ENCODE results near the gene FOXC1. TPM values are rescaled to one million over a fixed set of nuclear protein-coding genes. Genes with fewer than 3 reads are reported as not detected.

Gene FOXC1
- total RNA-seq, 4 donors from 2014 or later, result 7.1 to 39.2 (median 27.5) TPM

DNA sequence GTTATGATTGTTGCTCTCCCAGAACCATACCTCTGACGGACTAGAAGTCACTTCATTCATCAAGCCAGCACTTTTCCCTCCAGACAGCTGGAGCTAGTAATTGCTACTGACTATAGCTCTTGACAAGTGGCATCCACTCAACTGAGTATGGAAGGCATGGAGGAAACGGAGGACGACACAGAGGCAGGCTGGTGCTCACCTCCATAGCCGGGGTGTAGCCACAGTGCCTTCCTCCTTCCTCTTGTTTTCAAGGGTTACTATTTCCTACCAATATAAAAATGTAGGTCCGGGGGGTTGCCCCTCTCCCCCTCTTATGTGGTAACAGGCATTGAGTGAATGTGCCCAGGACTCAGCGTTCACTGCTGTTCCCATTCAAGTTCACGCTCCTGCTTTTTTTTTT, 23.5 kb upstream of the FOXC1 start:
- no peak for TF ChIP-seq POLR2A (IDR thresholded peaks at IDR 0.05)
- TF ChIP-seq, protein P1, sequence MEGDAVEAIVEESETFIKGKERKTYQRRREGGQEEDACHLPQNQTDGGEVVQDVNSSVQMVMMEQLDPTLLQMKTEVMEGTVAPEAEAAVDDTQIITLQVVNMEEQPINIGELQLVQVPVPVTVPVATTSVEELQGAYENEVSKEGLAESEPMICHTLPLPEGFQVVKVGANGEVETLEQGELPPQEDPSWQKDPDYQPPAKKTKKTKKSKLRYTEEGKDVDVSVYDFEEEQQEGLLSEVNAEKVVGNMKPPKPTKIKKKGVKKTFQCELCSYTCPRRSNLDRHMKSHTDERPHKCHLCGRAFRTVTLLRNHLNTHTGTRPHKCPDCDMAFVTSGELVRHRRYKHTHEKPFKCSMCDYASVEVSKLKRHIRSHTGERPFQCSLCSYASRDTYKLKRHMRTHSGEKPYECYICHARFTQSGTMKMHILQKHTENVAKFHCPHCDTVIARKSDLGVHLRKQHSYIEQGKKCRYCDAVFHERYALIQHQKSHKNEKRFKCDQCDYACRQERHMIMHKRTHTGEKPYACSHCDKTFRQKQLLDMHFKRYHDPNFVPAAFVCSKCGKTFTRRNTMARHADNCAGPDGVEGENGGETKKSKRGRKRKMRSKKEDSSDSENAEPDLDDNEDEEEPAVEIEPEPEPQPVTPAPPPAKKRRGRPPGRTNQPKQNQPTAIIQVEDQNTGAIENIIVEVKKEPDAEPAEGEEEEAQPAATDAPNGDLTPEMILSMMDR (IDR thresholded peaks at IDR 0.05), result no peak
- H3K4me3 ChIP-seq (ENCODE audit: low read depth, poor library complexity, severe bottlenecking), result no peak overlapping the region
- intact Hi-C loops (cut with DNase I; ENCODE audit: low total_unique reads), result no loop called here
- WGBS, 2 donors, result 88 to 93% methylated on average over 7 of the region's 7 CpGs
- DNase-seq (ENCODE audit: low spot score in 2 of 2), result no peak

DNA sequence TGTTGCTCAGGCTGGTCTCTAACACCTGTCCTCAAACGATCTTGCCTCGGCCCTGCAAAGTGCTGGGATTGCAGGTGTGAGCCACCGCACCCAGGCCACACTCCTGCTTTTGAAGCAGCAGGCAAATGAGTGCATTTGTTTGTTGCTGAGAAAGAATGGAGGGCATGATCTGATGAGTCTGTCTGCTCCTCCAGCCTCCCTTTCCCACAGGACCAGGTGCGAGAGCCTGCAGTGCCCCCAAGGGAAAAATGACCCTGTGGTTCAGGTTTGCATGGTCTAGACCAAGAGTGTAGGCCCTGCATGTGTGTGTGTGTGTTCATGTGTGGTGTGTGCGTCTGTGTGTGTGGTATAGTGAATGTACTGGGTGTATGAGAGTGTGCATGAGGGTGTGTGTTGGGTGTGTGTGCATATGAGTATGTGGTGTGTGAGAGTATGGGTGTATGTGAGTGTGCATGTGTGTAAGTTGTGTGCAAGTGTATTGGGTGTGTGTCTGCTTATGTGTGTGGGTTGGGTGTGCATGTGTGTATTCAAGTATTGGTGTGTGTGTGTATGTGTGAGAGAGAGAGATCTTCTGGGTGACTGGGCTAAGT, 22.8 kb upstream of the FOXC1 start:
- DNase-seq (ENCODE audit: low spot score in 2 of 2), result peak in 1 of 2 donors; percentile 42
- intact Hi-C loops (cut with DNase I; ENCODE audit: low total_unique reads), result no loop called here
- TF ChIP-seq, protein P1 (IDR thresholded peaks at IDR 0.05), result peak in 1 of 3 donors; percentile 12
- no peak for TF ChIP-seq POLR2A (IDR thresholded peaks at IDR 0.05)
- WGBS, 2 donors, result 69 to 71% methylated on average over 5 of the region's 5 CpGs
- H3K4me3 ChIP-seq (ENCODE audit: low read depth, poor library complexity, severe bottlenecking), result no peak overlapping the region

DNA sequence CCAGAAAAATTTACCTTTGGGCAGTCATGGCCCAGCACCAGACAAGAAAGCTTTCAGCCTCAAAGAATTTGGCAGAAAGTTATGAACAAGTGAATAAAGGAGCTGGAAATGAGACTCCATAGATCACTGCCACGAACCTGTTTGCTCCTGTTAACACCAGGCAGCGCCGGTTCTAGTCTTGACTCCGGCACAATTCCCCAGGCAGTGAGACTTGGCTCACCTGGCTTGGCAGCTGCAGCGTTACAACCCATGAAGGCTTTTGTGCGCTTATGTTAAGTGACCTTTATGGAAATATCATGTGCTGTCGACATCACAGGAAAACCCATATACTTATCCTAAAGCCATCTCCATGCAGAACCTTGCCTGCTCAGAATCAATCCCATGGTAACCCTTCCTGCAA, 22.2 kb upstream of the FOXC1 start:
- intact Hi-C loops (cut with DNase I; ENCODE audit: low total_unique reads), result no loop called here
- 63 to 70% methylated on average over 7 of the region's 7 CpGs for WGBS, 2 donors
- TF ChIP-seq, protein P1 (IDR thresholded peaks at IDR 0.05), result no peak
- TF ChIP-seq POLR2A (IDR thresholded peaks at IDR 0.05), result no peak
- H3K4me3 ChIP-seq (ENCODE audit: low read depth, poor library complexity, severe bottlenecking), result no peak overlapping the region
- peak in 1 of 2 donors; percentile 84 for DNase-seq (ENCODE audit: low spot score in 2 of 2)

DNA sequence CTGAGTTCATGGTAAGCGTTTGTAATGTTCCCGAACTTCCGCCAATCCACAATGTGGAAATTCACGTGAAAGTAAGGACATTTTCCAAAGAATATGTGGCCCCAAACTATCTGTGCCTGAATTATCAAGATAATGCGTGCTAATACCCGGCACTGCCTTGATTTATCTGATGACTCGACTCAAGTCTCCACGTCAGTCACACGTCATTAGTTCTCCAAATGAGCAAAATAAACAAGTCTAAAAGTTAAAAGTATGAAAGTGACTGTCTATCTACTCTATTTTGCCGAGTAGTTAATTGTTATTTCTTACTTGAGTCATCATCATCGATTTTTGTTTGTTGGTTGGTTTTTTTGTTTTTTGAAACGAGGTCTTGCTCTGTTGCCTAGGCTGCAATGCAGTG, 21.7 kb upstream of the FOXC1 start:
- peak in 1 of 2 donors; percentile 10 for DNase-seq (ENCODE audit: low spot score in 2 of 2)

DNA sequence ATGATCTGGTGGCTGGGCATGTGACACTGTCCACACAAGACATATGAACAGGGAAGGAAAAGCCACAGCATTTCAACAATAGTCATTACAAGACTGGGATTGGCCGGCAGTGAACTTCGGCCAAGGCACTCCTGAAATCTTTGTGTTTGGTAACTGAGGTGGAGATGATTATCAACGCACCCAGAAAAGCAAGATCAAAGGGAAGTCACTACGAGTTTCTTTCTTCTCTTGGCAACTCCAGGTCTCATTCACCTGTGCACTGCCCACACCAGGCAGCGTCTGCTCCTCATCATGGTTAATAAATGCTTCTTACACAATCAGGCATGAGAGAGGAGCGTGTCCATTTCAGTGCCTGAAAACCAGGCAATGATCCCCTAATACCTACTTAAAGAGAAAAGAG, 20.5 kb upstream of the FOXC1 start:
- intact Hi-C loops (cut with DNase I; ENCODE audit: low total_unique reads), result no loop called here
- no peak for DNase-seq (ENCODE audit: low spot score in 2 of 2)
- 70 to 74% methylated on average over 6 of the region's 6 CpGs for WGBS, 2 donors
- no peak for TF ChIP-seq POLR2A (IDR thresholded peaks at IDR 0.05)
- TF ChIP-seq, protein P1 (IDR thresholded peaks at IDR 0.05), result no peak
- no peak overlapping the region for H3K4me3 ChIP-seq (ENCODE audit: low read depth, poor library complexity, severe bottlenecking)

More for the DNA sequence above, 21.7 kb upstream of the FOXC1 start:
- TF ChIP-seq, protein P1 (IDR thresholded peaks at IDR 0.05), result no peak
- TF ChIP-seq POLR2A (IDR thresholded peaks at IDR 0.05), result no peak
- intact Hi-C loops (cut with DNase I; ENCODE audit: low total_unique reads), result no loop called here
- no peak overlapping the region for H3K4me3 ChIP-seq (ENCODE audit: low read depth, poor library complexity, severe bottlenecking)
- WGBS, 2 donors, result 57 to 58% methylated on average over 12 of the region's 12 CpGs

DNA sequence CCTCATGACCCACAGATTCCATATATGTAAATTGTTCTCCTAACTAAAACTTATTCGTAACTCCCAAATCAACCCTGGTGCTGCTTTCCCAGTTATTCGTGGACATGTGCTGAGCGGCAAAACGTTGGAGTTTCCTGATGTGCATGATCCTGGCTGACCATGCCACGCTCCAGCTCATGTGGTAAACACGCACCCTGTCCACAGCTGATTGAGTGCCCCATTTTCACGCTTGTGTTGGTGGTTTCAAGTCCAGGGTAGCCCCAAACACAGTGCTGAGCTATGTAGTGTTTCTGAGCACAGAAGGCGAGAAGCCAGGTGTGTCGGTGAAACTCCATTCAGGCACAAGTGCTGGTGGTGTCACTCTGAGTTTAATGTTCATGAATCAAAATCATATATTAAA, 19.1 kb upstream of the FOXC1 start:
- WGBS, 2 donors, result 90 to 91% methylated on average over 9 of the region's 9 CpGs
- intact Hi-C loops (cut with DNase I; ENCODE audit: low total_unique reads), result no loop called here
- no peak overlapping the region for H3K4me3 ChIP-seq (ENCODE audit: low read depth, poor library complexity, severe bottlenecking)
- TF ChIP-seq, protein P1 (IDR thresholded peaks at IDR 0.05), result no peak
- no peak for TF ChIP-seq POLR2A (IDR thresholded peaks at IDR 0.05)
- DNase-seq (ENCODE audit: low spot score in 2 of 2), result peak in 1 of 2 donors; percentile 78
